ENCODE measurements around the gene DNAJB4. TPM values are rescaled to one million over a fixed set of nuclear protein-coding genes. Genes with fewer than 3 reads are reported as not detected.

The DNAJB4 gene
- total RNA-seq, 1 donor from 2014 or later = 95.8 TPM

DNA sequence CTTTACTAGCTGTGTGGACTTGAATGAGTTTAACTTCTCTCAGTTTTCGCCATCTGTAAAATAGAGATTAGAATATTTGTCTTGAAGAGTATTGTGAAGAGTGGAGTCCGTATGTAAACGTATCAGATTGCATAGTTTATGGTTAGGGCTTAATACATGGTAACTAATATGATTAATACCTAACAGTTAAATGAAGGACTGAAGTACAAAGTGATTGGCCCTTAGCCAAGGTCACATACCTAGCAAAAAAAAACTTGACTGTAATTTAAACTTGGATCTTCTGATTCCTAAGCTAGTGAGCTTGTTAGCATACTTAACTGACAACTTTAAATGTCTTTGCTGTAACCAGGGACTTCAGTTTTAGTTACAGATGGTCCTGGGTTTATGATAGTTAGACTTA lies 42.9 kb downstream of the DNAJB4 start:
- no peak overlapping the region for H3K4me3 Mint-ChIP-seq (ENCODE audit: unreplicated experiment)
- TF ChIP-seq, protein P1, sequence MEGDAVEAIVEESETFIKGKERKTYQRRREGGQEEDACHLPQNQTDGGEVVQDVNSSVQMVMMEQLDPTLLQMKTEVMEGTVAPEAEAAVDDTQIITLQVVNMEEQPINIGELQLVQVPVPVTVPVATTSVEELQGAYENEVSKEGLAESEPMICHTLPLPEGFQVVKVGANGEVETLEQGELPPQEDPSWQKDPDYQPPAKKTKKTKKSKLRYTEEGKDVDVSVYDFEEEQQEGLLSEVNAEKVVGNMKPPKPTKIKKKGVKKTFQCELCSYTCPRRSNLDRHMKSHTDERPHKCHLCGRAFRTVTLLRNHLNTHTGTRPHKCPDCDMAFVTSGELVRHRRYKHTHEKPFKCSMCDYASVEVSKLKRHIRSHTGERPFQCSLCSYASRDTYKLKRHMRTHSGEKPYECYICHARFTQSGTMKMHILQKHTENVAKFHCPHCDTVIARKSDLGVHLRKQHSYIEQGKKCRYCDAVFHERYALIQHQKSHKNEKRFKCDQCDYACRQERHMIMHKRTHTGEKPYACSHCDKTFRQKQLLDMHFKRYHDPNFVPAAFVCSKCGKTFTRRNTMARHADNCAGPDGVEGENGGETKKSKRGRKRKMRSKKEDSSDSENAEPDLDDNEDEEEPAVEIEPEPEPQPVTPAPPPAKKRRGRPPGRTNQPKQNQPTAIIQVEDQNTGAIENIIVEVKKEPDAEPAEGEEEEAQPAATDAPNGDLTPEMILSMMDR (IDR thresholded peaks at IDR 0.05) = no peak
- no peaks in the 10 kb centered on the region for H3K36me3 Mint-ChIP-seq (ENCODE audit: unreplicated experiment)
- H3K9me3 Mint-ChIP-seq (ENCODE audit: unreplicated experiment) = no peaks in the 10 kb centered on the region
- peaks cover 9% of the 10 kb centered on the region for H3K4me1 Mint-ChIP-seq (ENCODE audit: unreplicated experiment)
- peaks cover 7% of the 10 kb centered on the region for H3K27me3 Mint-ChIP-seq (ENCODE audit: unreplicated experiment)
- DNase-seq (ENCODE audit: extremely low spot score, unreplicated experiment) = no peak
- no peak overlapping the region for H3K27ac Mint-ChIP-seq (ENCODE audit: unreplicated experiment)

DNA sequence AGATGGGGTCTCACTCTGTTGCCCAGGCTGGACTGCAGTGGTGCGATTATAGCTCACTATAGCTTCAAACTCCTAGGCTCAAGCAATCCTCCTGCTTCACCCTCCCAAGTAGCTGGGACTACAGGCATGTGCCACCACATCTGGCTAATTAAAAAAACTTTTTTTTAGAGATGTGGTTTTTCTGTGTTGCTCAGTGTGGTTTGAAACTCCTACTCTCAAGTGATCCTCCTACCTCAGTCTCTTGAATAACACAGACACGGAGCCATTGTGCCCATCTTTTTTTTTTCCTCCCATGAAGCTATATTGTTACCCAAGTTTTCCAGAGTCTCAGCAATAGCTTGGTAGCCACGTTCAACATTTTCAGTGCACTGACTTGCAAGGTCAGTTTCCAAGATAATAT lies 43.7 kb downstream of the DNAJB4 start:
- no peak for DNase-seq (ENCODE audit: extremely low spot score, unreplicated experiment)
- Mint-ChIP-seq H3K4me3 (ENCODE audit: unreplicated experiment) (no peak overlapping the region), H3K27me3 (ENCODE audit: unreplicated experiment) (peaks cover 7% of the 10 kb centered on the region), H3K27ac (ENCODE audit: unreplicated experiment) (no peak overlapping the region), H3K36me3 (ENCODE audit: unreplicated experiment) (no peaks in the 10 kb centered on the region), H3K4me1 (ENCODE audit: unreplicated experiment) (peaks cover 9% of the 10 kb centered on the region), H3K9me3 (ENCODE audit: unreplicated experiment) (no peaks in the 10 kb centered on the region)
- TF ChIP-seq, protein P1 (IDR thresholded peaks at IDR 0.05) = no peak

DNA sequence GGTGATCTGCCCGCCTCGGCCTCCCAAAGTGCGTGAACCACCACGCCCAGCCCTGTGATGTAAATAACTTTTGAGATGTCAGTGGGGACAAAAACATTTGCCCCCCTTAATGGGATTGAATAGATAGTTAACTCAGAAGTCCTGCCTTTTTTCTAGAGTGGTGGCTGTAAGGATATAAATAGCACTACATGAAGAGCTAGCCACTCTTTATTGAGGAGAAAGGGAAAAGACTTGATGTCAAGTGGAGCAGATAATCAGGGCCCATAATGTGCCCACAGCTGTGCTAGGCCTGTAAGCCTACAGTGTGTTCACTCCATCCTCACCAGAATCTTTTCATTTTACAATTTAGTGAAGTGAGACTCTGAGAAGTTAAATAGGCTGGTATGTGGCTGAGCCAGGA lies 44.7 kb downstream of the DNAJB4 start:
- peaks cover 7% of the 10 kb centered on the region for H3K27me3 Mint-ChIP-seq (ENCODE audit: unreplicated experiment)
- TF ChIP-seq, protein P1 (IDR thresholded peaks at IDR 0.05) = no peak

DNA sequence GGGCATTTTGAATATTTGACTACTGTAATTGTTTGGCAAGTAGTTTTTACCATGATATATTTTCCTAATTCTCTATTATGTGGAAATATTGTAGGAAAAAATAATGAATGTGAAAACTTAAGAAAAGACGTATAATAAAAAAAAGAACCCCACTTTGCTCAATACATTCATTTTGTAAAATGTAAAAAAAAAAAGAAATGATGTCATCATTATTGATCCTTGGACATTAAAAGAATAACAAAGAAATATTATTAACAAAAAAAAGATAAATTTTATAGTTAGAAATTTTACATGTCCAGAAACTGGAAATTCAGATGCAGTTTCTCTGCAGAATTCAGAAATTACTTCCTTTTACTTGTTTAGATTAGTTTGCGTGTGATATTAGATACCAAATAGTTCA lies 46.3 kb downstream of the DNAJB4 start:
- no peaks in the 10 kb centered on the region for H3K9me3 Mint-ChIP-seq (ENCODE audit: unreplicated experiment)
- H3K27ac Mint-ChIP-seq (ENCODE audit: unreplicated experiment) = no peak overlapping the region
- DNase-seq (ENCODE audit: extremely low spot score, unreplicated experiment) = no peak
- H3K4me1 Mint-ChIP-seq (ENCODE audit: unreplicated experiment) = peaks cover 16% of the 10 kb centered on the region
- no peaks in the 10 kb centered on the region for H3K36me3 Mint-ChIP-seq (ENCODE audit: unreplicated experiment)
- peaks cover 7% of the 10 kb centered on the region for H3K27me3 Mint-ChIP-seq (ENCODE audit: unreplicated experiment)
- no peak overlapping the region for H3K4me3 Mint-ChIP-seq (ENCODE audit: unreplicated experiment)
- TF ChIP-seq, protein P1 (IDR thresholded peaks at IDR 0.05) = no peak

More for the DNA sequence above, 44.7 kb downstream of the DNAJB4 start:
- H3K9me3 Mint-ChIP-seq (ENCODE audit: unreplicated experiment) = no peaks in the 10 kb centered on the region
- no peak overlapping the region for H3K27ac Mint-ChIP-seq (ENCODE audit: unreplicated experiment)
- no peaks in the 10 kb centered on the region for H3K36me3 Mint-ChIP-seq (ENCODE audit: unreplicated experiment)
- H3K4me1 Mint-ChIP-seq (ENCODE audit: unreplicated experiment) = peaks cover 14% of the 10 kb centered on the region
- H3K4me3 Mint-ChIP-seq (ENCODE audit: unreplicated experiment) = no peak overlapping the region
- no peak for DNase-seq (ENCODE audit: extremely low spot score, unreplicated experiment)

DNA sequence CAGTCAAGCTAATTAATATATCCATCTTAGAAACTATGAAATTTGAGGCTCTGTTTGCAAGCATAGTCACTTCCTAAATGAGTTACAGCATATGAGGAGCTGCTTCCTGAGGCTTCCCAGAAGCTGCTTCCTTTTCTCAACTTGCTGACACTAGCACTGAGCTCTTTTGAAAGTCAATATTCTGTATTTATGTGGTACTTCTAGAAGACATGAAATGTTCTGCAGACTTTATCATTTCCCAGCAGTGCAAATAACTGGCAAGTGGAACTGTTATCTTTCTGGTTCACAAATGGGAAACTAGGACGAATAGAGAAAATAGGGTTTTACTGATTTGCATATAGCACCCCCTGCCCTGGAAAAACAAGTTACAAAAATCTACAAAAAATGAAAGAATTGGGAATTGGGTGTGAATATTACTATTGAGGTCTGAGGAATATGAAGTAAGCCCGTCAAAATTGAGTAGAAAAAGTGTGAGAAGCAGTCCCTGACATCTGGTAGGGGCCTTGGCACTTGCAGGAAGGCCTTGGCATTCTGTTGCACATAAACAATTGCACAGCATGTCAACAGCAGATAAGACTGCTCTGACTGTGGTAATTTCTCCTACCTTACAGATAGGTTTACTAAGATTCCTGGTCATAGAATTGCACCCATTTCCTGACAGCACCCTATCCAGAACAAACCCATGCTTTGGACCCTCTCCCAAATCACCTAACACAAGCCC lies 48.1 kb downstream of the DNAJB4 start:
- Mint-ChIP-seq H3K9me3 (ENCODE audit: unreplicated experiment) (no peaks in the 10 kb centered on the region), H3K27me3 (ENCODE audit: unreplicated experiment) (no peaks in the 10 kb centered on the region), H3K4me1 (ENCODE audit: unreplicated experiment) (peaks cover 9% of the 10 kb centered on the region), H3K27ac (ENCODE audit: unreplicated experiment) (no peak overlapping the region), H3K4me3 (ENCODE audit: unreplicated experiment) (no peak overlapping the region), H3K36me3 (ENCODE audit: unreplicated experiment) (no peaks in the 10 kb centered on the region)
- TF ChIP-seq, protein P1 (IDR thresholded peaks at IDR 0.05) = no peak
- no peak for DNase-seq (ENCODE audit: extremely low spot score, unreplicated experiment)

All from osteocyte (in vitro differentiated cells).